Endothelial cell of umbilical vein (primary cell): ENCODE measurements around the gene NFYA. TPM values are rescaled to one million over a fixed set of nuclear protein-coding genes. Genes with fewer than 3 reads are reported as not detected.

Source experiments
- BruUV-seq: library from RNA; stranded (reverse); fragments of 400-500 nt; replicated peaks from 2 replicates; lab custom pipeline; 2021; lab: Mats Ljungman, UMichigan
- CTCF ChIA-PET: fragments of 300-600, 350-600 bp; sonication (Branson Sonifier 250); formaldehyde crosslinking; loops from one replicate; lab custom pipeline; 2021; ENCODE audit warnings: antibody characterized with exemption, inconsistent platforms; lab: Charles Lee
- POLR2A ChIA-PET: fragments of 300-600, 350-600 bp; sonication (Branson Sonifier 250); formaldehyde crosslinking; loops from one replicate; lab custom pipeline; 2021; ENCODE audit warnings: antibody characterized with exemption, inconsistent platforms; lab: Charles Lee
- DNase-seq: peaks from one replicate; pipeline ENCODE4 v3.0.0-alpha.2; 2011; ENCODE audit warnings: low read depth, low spot score
- FAIRE-seq: peaks from 2 replicates; lab custom pipeline; 2011; peaks lifted over from hg19 to GRCh38; lab: Jason Lieb, UNC
- H2AFZ ChIP-seq: 2 replicates; pipeline ENCODE4 v1.6.0; 2012; ENCODE audit warnings: low read depth, low read length, control low read depth, inconsistent platforms
- H3K27ac ChIP-seq: 2 replicates; pipeline ENCODE4 v1.5.1; 2011; ENCODE audit warnings: low read depth, mild to moderate bottlenecking, control low read depth, low read length, moderate library complexity; ENCODE audit not compliant: insufficient read depth
- H3K27me3 ChIP-seq, 2 experiments: 2 replicates each; pipeline versions ENCODE4 v1.6.0 to v1.6.1; 2011; ENCODE audit warnings: low read length in 2 of 2, mixed read lengths in 1 of 2; ENCODE audit not compliant: control insufficient read depth in 2 of 2, insufficient read depth in 2 of 2
- H3K36me3 ChIP-seq, 2 experiments: 2 replicates in 1 of 2; 3 replicates in 1 of 2; pipeline ENCODE4 v1.5.1; 2011; ENCODE audit warnings: low read length in 2 of 2, mild to moderate bottlenecking in 1 of 2, moderate library complexity in 1 of 2; ENCODE audit not compliant: control insufficient read depth in 2 of 2, insufficient read depth in 2 of 2; ENCODE audit errors: extremely low read depth in 1 of 2
- H3K4me1 ChIP-seq: 3 replicates; pipeline ENCODE4 v1.5.1; 2011; ENCODE audit warnings: mild to moderate bottlenecking, low read length; ENCODE audit not compliant: control insufficient read depth, insufficient read depth; ENCODE audit errors: extremely low read depth
- H3K4me2 ChIP-seq: 2 replicates; pipeline ENCODE4 v1.6.1; 2011; ENCODE audit warnings: low read length, control low read depth, mixed read lengths; ENCODE audit not compliant: insufficient read depth
- H3K4me3 ChIP-seq, 3 experiments: fragments of 200-600 bp in 1 of 3; sonication (generic), shearing (Covaris generic) in 1 of 3; replicated peaks in 1 of 3; 2 replicates each; pipeline ENCODE4 v1.5.1; 2011 to 2016; ENCODE audit warnings: control low read depth in 3 of 3, low read length in 3 of 3, mild to moderate bottlenecking in 2 of 3, inconsistent platforms in 1 of 3, low read depth in 1 of 3, moderate library complexity in 1 of 3; ENCODE audit not compliant: insufficient read depth in 1 of 3
- H3K79me2 ChIP-seq: 2 replicates; pipeline ENCODE4 v1.6.0; 2012; ENCODE audit warnings: low read length, inconsistent platforms; ENCODE audit not compliant: control insufficient read depth, insufficient read depth
- H3K9ac ChIP-seq: replicated peaks from 2 replicates; pipeline ENCODE3; 2011; ENCODE audit warnings: low read length, control low read depth; ENCODE audit not compliant: insufficient read depth; ENCODE audit errors: extremely low read depth
- H3K9me1 ChIP-seq: replicated peaks from 3 replicates; pipeline ENCODE4 v1.6.0; 2011; ENCODE audit warnings: mild to moderate bottlenecking, low read length; ENCODE audit not compliant: control insufficient read depth, insufficient read depth; ENCODE audit errors: extremely low read depth
- H3K9me3 ChIP-seq: replicated peaks from 2 replicates; pipeline ENCODE4 v1.5.1; 2012; ENCODE audit warnings: low read length, inconsistent platforms; ENCODE audit not compliant: control insufficient read depth, insufficient read depth
- H4K20me1 ChIP-seq: replicated peaks from 2 replicates; pipeline ENCODE3; 2011; ENCODE audit warnings: mild to moderate bottlenecking, low read length; ENCODE audit not compliant: control insufficient read depth, insufficient read depth; ENCODE audit errors: extremely low read depth
- EZH2 ChIP-seq: IDR thresholded peaks from 2 replicates; pipeline ENCODE4 v1.6.1; 2012; ENCODE audit warnings: borderline replicate concordance, low read depth, mild to moderate bottlenecking, moderate library complexity, low read length, inconsistent platforms; ENCODE audit not compliant: severe bottlenecking
- MYC ChIP-seq: IDR thresholded peaks from one replicate; pipeline ENCODE4 v1.6.1; 2011; ENCODE audit warnings: mild to moderate bottlenecking, low read depth, low read length
- POLR2AphosphoS5 ChIP-seq: IDR thresholded peaks from 2 replicates; pipeline ENCODE4 v1.6.1; 2012; ENCODE audit warnings: low read depth, mild to moderate bottlenecking, control low read depth, low read length, moderate library complexity; ENCODE audit not compliant: insufficient read depth
- dilution Hi-C: fragments of 300-500 bp; cut with MboI; formaldehyde crosslinking; loops from one replicate; pipeline ENCODE4 v1.15.0; 2019; ENCODE audit warnings: low sequenced_read_pairs; ENCODE audit not compliant: extremely low pct_ligation_motif_present
- intact Hi-C: fragments of 100-400 bp; cut with micrococcal nuclease; formaldehyde crosslinking; loops from one replicate; pipeline ENCODE4 v1.10.0; 2022
- polyA plus RNA-seq, 4 experiments: library from polyadenylated mRNA; depleted of rRNA in 3 of 4; stranded (reverse) in 3 of 4; unstranded in 1 of 4; fragments of >200 nt; gene quantifications; 2 replicates each; pipeline versions ENCODE4 v1.2.1 to v1.2.3, GENCODE V29; 2011 to 2012; ENCODE audit warnings: missing spikeins in 1 of 4
- total RNA-seq: library from RNA; stranded (reverse); gene quantifications from 2 replicates; pipeline ENCODE4 v1.2.3, GENCODE V29; 2021

The NFYA gene
- total and polyA plus RNA-seq, 2 donors (not counting 3 experiments of a cell fraction or from before 2014, with no cell fraction given) = 13.1 to 29.0 TPM

DNA sequence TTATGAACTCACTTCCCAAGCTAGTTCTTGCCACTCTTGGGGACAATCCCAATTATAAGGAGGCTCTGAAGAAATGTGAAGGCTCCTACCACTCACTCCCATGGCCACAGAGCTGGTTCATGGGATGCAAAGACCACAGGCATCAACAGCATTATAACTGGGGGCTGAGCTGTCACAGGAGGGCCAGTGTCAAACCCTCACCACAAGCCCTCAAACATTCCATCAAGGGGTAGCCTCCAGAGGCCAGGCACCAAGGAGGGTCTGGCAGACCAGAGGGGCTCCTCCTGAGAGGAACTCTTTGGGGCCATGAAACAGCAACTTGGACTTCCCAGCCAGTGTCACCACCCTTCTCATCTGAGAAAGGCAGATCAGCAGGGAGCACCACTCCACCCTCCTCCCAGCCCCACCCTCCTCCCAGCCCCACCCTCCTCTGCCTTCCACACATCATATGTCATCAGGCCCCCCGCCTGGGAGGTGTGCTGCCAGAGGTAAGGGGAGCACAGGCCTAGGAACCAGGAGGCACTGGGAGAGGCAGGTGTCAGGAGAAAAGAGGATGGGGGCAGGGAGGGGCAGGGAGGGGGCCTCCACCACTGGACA lies 31.7 kb upstream of the NFYA start:
- no peak overlapping the region for H3K9ac ChIP-seq
- H3K4me2 ChIP-seq = no peak overlapping the region
- H3K27ac ChIP-seq = no peak overlapping the region
- no peak for DNase-seq
- H3K9me1 ChIP-seq = no peaks in the 10 kb centered on the region
- no peak for FAIRE-seq
- no peaks in the 10 kb centered on the region for H4K20me1 ChIP-seq
- peaks cover 2% of the 10 kb centered on the region for H3K4me1 ChIP-seq
- dilution Hi-C loops (no loop called here), intact Hi-C loops (no loop called here)
- ChIA-PET CTCF (interaction anchor here (1.3 to 3.0 kb wide), 8 partner anchors 9 to 280 kb away, joined by 3 to 22 read pairs (median 11); no protein-coding TSS in a partner anchor), POLR2A (no interaction called here)
- no peak overlapping the region for H2AFZ ChIP-seq
- peaks cover 0 to 2% of the 10 kb centered on the region in 2 experiments for H3K27me3 ChIP-seq
- H3K4me3 ChIP-seq = no peak overlapping the region
- no peaks in the 10 kb centered on the region for H3K9me3 ChIP-seq
- H3K79me2 ChIP-seq = no peaks in the 10 kb centered on the region
- TF ChIP-seq POLR2AphosphoS5 (no peak), MYC (no peak)
- H3K36me3 ChIP-seq = no peaks in the 10 kb centered on the region
- BruUV-seq = no TSS peak

DNA sequence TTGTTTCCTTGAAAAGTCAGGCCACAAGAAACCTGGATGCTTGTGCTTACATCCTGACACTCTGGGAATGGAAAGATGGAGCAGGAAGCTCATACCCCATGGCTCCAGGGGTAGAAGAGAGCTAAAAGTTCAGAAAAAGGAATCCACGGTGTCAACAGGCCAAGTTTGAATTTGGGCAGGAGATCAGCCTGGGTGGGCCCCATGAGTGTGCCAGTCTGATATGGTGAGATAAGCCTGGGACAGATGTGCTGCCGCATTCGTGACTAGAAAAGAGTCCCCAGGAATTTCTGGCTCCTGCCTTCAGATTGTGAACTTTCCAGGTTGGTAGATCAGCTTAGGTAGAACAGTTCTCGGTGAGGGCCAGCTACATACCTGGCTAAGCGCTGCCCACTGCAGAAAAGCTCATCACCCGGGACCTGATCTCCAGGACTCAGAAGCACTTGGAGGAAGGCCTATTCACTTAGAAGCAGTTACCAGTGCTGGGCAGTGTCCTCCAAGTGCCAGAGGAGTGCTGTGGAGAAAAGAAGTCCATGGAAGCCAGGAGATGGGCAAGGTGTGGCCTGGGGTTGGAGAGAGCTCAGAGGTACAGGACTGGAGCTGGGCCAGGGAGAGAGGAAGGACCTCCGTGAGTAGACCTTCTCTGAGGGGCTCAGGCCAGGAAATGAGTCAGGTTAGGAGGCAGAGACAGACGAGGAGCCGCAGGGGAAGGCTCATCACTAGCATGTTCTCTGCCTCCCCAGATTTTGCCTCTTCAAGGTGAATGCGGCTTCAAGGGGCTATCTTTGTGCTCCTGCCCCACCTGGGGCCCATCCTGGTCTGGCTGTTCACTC lies 30.3 kb upstream of the NFYA start, which contains the start of gene TSPO2:
Gene TSPO2, plus strand, starts transcription at position 242 of the 830 bp plus-strand sequence. Its CDS starts 519 bp downstream, at position 761.
- Histone ChIP-seq H3K4me1 (peaks cover 2% of the 10 kb centered on the region), H3K79me2 (no peaks in the 10 kb centered on the region), H3K9me3 (no peaks in the 10 kb centered on the region), H3K36me3 (no peaks in the 10 kb centered on the region), H4K20me1 (no peaks in the 10 kb centered on the region), H3K27me3 (peaks cover 0 to 2% of the 10 kb centered on the region in 2 experiments), H3K9ac (no peak within 1 kb of the TSS), H3K27ac (no peak within 1 kb of the TSS), H3K9me1 (no peaks in the 10 kb centered on the region), H3K4me2 (no peak within 1 kb of the TSS), H3K4me3 (no peak within 1 kb of the TSS), H2AFZ (no peak within 1 kb of the TSS)
- ChIA-PET POLR2A (no interaction called here), CTCF (interaction anchor here (2.5 kb wide), 1 partner anchor 14 kb away, joined by 10 read pairs; no protein-coding TSS in a partner anchor)
- no peak for TF ChIP-seq EZH2
- no peak for FAIRE-seq
- intact Hi-C loops (no loop called here), dilution Hi-C loops (no loop called here)
- BruUV-seq = no TSS peak
- DNase-seq = no peak
